ENCODE results near the gene SEL1L3.

The SEL1L3 gene

DNA sequence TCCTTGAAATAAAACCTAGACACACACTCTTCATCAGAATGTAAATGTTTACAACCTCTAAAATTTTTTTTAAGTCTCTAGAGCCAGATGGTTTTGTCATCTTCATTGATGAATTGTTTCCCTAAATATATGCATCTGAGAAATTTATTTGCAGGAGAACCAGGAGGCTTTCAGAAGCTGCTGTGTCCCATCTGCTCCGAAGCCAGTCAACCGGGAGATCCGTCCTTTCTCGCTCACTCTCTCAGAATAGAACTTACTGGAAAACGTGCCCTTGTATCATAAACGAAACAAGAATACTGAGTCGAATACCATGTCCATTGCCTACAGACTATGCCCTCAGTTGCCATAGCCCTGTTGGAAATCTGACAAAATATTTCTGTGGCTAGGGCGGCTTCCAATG, 103.7 kb downstream of the SEL1L3 start:
- DNase-seq (ENCODE audit: insufficient read length, low spot score) (no peak), FAIRE-seq (no peak)

DNA sequence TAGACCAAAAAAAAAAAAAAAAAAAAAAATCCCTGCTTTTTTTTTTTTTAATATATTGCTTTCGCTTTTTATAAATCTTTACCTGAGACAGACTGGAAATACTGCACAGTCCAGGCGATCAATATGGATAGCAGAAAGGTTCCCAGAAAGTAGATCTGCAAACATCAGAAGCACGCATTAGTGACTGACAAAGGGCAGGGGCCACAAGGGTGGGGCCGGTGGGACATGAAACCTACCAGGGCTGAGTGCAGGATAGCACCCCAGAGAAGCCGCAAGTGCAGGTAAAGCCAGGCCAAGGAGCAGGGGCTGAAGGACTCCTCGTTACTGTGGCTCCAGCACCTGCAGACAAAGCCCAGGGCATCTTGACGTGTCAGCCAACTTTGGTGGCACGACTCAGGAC, 105.3 kb downstream of the SEL1L3 start:
- DNase-seq (ENCODE audit: insufficient read length, low spot score) (no peak), FAIRE-seq (no peak)

DNA sequence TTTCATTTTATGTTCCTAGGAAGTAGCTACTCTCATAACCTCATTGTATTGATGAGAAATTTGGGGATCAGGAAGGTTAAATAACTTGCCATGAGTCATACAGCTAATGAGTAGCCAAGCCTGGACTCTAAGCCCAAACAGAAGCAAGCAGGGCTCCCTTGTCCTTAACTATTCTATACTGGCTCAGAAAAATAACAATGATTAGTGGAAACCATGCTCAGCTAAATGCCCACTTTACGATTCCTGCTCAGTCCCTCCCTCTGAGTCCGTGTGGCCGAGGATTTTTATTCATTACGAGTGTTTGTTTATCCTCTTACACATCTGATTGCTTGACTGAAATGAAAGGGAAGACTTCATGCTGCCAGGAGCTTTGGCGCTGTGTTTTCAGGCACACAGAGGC, 106.3 kb downstream of the SEL1L3 start:
- DNase-seq (ENCODE audit: insufficient read length, low spot score) = no peak
- no peak for FAIRE-seq

DNA sequence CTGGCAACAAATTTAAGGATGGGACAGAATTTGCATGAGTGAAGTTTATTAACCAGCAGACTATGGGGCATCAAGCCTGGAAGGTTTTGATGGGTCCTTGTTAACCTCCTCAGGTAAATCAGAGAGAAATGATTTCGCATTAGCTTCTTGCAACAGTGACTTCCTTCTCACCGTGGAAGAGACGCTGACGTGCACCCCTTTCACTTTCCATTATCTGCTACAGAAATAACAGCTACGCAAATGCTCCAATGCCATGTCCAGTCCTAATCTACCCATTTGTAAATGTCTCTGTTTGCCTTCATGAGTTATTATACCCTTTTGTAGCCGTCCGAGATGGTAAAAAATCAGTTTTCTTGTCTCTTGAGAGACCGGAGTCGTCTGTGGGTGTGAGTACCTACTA, 106.9 kb downstream of the SEL1L3 start:
- DNase-seq (ENCODE audit: insufficient read length, low spot score) = no peak
- FAIRE-seq = no peak

DNA sequence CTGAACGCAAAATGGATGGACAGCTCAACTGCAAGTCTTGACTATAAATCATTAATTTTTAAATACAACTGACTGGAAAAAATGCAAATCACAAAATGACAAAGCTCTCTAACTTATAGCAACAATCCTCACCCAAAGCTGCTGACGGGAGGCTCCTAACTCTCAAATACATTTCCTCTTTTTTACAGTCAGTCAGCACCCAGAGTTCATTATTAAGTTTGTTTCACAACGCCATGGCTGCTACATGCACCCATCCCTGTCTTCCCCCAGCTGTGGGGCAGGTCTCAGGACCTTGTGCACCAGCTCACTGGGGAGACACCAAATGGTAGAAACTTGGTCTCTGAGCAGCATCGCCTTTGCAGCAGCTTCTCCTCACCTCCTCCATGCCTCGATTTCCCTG, 109.5 kb downstream of the SEL1L3 start:
- FAIRE-seq (no peak), DNase-seq (ENCODE audit: insufficient read length, low spot score) (no peak)

DNA sequence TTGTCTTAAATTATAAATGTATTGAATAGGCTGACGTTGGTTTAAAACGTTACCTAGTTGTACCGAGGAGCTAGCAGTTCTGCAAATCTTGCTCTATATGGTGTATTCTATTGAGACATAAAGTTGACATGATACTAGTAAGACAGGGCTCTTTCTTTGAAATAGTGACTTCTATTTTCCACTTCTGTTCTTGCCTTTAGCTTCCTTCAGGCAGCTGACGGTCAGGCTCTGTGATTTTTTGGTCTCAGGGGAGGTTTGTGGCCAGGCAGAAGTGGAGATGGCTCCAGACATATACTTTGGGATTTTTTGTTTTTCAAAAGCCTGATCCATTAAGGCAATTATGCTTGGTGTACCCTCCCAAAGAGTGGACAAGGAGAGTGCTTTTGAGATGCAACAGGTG, 111.9 kb downstream of the SEL1L3 start:
- FAIRE-seq (no peak), DNase-seq (ENCODE audit: insufficient read length, low spot score) (no peak)

DNA sequence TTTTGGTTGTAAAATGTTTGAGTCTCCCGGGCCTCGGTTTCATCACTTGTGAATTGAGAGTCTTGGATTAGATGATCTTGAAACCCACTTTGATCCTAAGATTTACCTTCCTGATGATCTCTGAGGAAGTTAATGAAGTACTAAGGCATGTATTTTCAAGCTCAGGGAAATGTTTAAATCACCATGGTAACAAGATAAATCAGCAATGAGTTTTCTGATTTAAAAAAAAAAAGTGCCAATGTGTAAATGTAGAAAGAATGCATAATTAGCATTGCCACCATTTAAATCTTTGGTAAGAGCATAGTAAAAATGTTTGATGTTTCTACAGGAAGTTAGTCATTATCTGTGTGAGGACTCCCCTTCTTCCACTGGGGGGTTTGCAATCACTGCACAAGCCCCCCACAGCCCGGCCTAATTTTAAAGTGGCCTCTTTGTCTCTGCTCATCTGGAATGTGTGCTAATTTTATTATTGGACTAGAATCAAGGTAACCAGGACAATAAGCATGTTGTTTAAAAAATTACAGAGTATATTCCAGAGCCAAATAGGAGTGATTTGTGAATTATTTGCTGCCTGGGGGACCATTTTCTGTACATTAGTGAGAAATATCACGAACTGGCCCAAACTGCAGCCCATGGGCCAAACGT, 113.5 kb downstream of the SEL1L3 start:
- DNase-seq (ENCODE audit: insufficient read length, low spot score) = no peak
- no peak for FAIRE-seq

DNA sequence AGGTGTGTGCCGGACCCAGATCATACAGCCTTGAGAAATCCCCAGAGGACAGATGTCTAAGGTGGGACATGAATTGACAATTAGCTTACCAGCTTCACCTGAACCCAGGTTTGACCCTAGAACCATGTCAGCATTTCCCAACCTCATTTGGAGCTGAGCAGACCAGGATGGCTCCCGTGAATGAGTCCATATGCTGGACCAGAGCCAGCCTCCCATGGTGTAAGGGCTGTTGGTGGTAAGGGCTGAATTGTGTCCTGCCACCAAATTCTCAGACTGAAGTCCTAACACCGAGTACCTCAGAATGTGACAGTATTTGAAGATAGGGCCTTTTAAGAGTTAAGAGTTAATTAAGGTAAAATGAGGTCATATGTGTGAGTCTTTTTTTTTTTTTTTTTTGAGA, 118.8 kb downstream of the SEL1L3 start:
- no peak for DNase-seq (ENCODE audit: insufficient read length, low spot score)

DNA sequence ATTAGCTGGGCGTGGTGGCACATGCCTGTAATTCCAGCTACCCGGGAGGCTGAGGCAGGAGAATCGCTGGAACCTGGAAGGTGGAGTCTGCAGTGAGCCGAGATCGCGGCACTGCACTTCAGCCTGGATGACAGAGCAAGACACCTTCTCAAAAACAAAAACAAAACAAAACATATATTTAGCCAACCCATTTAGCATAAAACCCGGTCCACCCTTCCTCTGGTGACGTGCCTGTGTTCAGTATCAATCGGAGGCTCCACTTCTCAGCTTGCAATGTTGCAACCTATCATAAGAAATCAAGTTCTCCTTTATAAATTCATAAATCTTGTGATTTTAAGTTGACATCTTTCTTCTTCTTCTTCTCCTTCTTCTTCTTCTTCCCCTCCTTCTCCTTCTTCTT, 133.2 kb downstream of the SEL1L3 start:
- no peak for FAIRE-seq
- DNase-seq (ENCODE audit: insufficient read length, low spot score) = no peak

More for the DNA sequence above, 118.8 kb downstream of the SEL1L3 start:
- FAIRE-seq = no peak

DNA sequence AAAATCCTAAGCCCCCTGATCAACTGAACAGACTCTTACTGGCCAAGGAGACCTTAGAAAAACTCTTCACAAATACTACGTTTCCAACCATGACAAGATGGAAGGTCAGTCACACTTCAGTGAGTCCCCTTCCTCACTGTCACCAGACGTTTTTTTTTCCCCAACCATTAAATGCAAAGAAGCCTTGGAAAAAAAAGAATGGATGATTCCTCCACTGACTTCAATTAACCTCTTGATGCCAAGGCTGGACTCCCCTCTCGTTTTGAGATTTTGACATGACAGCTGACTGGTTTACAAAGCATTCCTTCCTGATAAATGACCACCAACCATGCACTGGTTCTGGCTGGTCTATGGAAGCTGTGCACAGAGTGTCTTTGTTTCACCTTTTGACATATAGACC, 133.9 kb downstream of the SEL1L3 start:
- no peak for FAIRE-seq
- no peak for DNase-seq (ENCODE audit: insufficient read length, low spot score)

DNA sequence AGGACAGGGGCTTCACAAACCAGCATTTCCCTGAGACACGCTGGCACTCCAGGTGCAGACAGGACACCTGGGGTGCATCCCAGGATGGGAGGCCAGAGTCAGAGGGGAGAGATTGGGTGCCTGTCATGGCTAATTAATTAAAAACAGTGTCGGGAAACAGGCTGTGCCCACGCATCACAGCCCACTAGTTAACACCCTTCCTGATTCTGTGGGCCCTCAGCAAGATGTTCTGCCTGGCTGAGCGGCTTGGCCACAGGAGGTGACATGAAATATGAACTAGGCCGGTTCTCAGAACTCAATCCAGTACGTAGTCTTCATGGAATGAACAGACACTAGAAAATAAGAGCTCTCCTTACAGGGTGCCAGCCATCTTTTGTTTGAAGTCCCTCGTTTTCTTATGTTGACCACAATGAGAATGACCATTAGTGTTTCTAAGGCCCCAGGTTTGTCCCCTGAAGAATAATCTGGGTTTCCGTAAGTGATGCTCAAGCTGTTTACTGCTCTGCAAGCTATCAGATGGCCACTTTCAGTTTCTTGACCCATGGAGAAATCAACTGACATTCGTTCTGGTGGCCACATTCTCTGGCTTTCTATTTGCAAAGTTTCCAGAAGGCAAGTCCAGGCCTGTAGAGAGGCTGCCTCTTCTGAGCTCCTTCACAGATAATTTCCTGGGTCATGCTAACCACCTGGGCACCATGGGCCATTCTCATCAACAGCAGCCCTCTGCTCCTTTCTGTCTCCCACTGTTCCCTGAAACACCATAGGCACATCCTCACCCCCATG, 134.9 kb downstream of the SEL1L3 start:
- DNase-seq (ENCODE audit: insufficient read length, low spot score) (no peak), FAIRE-seq (no peak)

DNA sequence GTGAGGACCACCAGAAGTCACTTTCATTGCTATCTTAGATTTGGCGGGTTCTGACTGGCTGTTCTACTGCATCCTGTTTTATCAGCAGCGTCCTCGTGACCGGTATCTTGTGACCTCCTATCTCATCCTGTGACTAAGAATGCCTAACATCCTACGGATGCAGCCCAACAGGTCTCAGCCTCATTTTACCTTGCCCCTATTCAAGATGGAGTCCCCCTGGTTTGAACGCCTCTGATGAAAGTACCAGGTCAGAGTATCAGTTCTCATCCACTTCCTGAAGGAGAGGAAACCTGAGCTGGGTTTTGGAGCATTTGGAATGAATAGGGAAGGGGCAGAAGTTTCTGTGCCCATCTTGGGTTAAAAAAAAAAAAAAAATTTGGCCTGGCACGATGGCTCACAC, 136.9 kb downstream of the SEL1L3 start:
- DNase-seq (ENCODE audit: insufficient read length, low spot score) (no peak), FAIRE-seq (no peak)

DNA sequence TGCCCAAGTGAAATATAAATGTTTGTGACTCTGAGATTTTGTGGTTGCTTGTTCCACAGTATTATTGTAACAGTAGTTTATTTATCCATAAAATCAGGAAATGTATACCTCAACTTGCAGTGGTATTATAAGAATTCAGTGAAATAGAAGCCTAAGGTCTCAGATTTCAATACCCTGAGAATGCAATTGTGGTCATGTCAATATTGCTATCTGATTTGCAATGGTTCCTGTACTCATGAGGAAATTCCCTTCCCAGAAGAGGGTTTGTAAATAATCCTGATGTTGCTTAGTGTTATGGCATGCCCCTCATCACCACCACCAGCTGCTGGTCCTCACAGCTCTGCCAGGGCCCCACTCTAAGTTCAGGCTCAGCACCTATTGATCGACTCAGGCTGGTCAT, 139.4 kb downstream of the SEL1L3 start:
- FAIRE-seq (no peak), DNase-seq (ENCODE audit: insufficient read length, low spot score) (peak; percentile 48)

DNA sequence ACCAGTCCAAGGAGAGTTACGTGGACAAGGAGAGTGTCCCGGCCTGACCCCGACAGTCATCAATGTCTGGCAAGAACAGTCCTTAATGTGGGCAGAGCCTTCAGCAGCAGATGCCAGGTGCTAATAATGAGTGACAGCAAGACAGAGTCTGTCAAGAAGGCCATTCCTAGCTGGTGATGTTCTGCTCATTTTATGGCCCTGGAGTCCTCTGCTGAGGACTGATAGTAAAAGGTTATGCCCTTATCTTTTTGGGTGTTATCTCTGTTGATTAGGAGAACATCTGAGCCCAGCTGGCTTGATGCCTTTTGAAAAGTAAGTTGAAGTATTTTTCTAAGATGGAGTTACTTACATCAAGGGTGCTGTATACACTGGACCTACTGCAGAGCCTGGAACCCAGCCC, 139.8 kb downstream of the SEL1L3 start:
- DNase-seq (ENCODE audit: insufficient read length, low spot score) = no peak
- FAIRE-seq = peak; percentile 33

DNA sequence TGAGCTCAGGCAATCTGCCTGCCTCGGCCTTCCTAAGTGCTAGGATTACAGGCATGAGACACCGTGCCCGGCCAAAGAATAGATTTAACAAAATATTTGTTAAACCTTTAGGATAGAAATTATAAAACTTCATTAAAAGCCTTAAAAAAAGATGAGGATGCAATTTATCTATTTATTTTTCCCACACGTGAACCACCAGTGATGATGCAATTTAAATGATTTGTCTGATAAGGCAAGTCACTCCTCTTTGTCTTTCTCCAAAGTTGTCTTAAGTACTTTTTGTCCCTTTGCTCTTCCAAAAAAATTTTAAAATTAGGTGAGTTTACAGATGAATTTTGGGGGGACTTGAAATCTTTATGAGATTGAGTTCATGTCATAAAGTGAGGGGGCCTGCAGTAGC, 149.0 kb downstream of the SEL1L3 start:
- DNase-seq (ENCODE audit: insufficient read length, low spot score) (no peak), FAIRE-seq (no peak)

DNA sequence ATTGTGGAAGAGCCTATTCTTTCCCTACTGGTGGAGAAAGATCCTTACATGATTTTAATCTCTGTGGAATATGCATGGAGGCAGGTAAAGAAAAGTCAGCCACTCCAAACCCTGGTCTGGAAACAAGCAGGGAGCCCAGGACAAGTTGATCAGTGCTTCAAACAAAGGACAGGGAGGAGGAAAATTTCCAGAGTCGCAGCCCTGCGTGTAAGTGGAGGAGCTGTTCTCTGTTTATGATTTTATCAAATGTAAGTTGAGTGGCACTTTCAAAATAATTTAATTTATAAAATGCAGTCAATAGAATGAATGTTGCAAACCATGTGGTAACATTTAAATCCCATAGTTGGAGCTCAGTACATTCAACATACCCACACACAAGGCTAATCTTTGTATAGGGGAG, 150.2 kb downstream of the SEL1L3 start:
- DNase-seq (ENCODE audit: insufficient read length, low spot score) (no peak), FAIRE-seq (no peak)

DNA sequence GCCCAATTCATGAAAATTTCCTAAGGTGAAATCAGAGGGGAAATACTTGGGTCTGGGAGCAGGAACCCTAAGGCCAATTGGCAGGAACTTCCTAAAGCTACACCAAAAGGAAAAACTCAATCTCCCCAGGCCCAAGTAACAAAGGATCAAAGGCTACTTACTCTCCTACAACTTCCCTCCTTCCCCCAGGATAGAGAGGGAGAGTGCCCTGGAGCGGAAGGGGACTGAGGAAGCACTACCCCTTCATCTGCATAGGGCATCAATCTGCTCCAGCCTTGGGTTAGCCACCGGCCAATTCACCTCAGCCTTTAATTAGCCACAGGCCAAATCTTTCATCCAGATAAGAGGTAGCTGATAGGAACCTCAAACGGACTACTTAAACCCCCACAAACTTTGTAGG, 152.2 kb downstream of the SEL1L3 start:
- no peak for DNase-seq (ENCODE audit: insufficient read length, low spot score)
- FAIRE-seq = no peak

DNA sequence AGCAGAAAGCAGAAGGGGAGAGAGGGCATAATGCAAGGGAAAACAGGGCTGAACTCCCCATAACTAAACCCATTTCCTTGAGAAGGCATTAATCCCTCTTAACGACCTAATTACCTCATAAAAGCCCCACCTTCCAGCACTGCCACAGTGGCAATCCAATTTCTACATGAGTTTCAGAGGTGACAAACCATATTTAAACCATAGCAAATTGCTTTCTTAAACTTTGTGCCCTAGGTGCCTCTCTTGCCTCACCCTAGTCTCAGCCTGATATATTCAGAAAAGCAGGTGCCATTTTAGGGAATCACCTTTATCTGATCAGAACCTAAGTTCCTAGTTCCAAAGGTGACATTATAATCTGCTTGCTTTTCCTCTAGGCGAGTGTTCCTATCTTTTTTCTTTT, 158.3 kb downstream of the SEL1L3 start:
- no peak for DNase-seq (ENCODE audit: insufficient read length, low spot score)
- FAIRE-seq = no peak

DNA sequence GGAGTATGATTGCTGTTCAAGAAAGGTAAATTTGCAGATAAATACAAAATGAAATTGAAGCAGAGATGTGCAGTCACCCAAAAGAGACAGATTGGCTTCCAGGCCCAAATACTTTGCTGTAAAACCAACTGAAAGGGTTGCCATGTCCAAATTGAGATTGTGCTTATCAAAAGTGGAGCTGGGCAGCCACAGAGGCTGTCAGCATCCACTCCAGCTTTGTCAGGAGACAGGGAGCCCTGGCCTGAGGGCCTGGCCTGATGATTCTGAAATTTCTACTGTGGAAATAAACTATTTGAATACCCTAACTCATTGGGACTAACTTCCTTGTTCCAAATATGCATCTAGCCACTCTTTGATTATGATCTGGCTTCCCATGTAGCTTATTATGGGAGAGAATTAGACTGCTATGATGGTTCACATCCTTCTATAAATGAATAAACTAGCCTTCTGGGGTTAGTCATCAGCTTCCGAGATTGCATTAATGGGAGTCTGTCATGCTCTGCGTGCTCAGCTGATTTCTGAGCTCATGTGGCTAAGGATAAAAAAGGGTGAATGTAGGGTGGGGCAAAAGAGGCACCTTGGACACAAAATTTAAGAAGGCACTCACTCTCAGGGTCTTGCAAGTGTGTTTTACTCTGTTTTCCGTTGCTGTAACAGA, 158.9 kb downstream of the SEL1L3 start:
- FAIRE-seq (no peak), DNase-seq (ENCODE audit: insufficient read length, low spot score) (no peak)

DNA sequence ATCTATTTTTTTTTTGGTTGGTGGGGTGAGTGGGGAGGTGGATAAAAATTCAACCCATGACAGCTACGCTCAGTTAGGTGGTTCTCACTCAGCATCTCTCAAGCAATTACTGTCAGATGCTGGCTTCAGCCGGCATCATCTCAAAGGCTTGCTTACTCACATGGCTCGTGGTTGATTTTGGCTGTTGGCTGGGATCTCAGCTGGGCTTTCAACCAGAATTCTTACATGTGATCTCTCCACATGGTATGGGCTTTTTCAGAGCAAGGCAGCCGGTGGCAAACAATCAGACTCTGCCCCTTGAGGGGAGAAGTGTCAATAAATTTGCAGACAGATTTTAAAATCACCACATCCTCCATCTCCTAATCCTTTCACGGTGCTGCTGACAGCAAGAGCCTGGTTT, 159.9 kb downstream of the SEL1L3 start:
- DNase-seq (ENCODE audit: insufficient read length, low spot score) (no peak), FAIRE-seq (no peak)

DNA sequence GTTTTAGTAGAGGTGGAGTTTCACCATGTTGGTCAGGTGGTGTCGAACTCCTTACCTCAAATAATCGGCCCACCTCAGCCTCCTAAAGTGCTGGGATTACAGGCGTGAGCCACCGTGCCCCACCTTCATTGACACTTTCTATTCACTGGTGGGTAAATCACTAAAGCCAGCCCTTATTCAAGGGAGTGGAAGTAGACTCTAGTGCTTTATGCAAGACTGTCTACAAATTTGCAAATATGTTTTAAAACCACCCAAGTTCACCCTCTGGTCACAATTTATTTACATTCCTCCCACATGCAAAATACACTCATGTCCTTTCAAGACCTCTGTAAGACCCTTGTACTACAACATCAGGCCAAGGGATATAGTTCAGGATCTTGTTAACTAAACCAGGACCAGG, 162.1 kb downstream of the SEL1L3 start:
- no peak for FAIRE-seq

DNA sequence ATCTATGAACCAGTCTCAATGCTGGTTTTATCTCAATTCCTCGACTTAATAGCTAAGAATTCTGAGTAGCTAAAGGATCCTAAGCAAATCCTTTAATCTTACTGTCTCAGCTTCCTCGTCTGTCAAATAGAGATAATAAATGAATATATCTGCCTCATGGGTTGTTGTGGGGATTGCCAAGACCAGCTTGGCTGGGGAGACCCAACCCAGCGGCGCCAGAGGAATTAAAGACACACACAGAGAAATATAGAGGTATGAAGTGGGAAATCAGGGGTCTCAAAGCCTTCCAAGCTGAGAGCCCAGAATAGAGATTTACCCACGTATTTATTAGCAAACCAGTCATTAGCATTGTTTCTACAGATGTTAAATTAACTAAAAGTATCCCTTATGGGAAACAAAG, 165.3 kb downstream of the SEL1L3 start:
- FAIRE-seq = no peak
- no peak for DNase-seq (ENCODE audit: insufficient read length, low spot score)

More for the DNA sequence above, 162.1 kb downstream of the SEL1L3 start:
- DNase-seq (ENCODE audit: insufficient read length, low spot score) = no peak

Measured in HTR-8/SVneo (cell line).